Nephron progenitor cell (in vitro differentiated cells): Measurements from ENCODE around the gene ZMAT5.

ENCODE experiments used
- DNase-seq: peaks from one replicate; pipeline ENCODE4 v3.0.0; 2021
- H3K27ac Mint-ChIP-seq: 2 replicates; pipeline ENCODE4 v1.8.0; 2021; ENCODE audit warnings: mild to moderate bottlenecking, moderate library complexity, mixed read lengths
- H3K27me3 Mint-ChIP-seq: 2 replicates; pipeline ENCODE4 v1.8.0; 2021; ENCODE audit warnings: mild to moderate bottlenecking, low read depth, mixed read lengths; ENCODE audit not compliant: poor library complexity
- H3K36me3 Mint-ChIP-seq: 2 replicates; pipeline ENCODE4 v1.8.0; 2021; ENCODE audit warnings: low read depth, mixed read lengths
- H3K4me1 Mint-ChIP-seq: 2 replicates; pipeline ENCODE4 v1.8.0; 2021; ENCODE audit warnings: mixed read lengths
- H3K4me3 Mint-ChIP-seq: 2 replicates; pipeline ENCODE4 v1.8.0; 2021; ENCODE audit warnings: mild to moderate bottlenecking, moderate library complexity, mixed read lengths
- H3K9me3 Mint-ChIP-seq: 2 replicates; pipeline ENCODE4 v1.8.0; 2021; ENCODE audit warnings: mild to moderate bottlenecking, moderate library complexity, mixed read lengths
- CTCF ChIP-seq: fragments of 200-600 bp; sonication (generic); IDR thresholded peaks from 2 replicates; pipeline ENCODE4 v1.5.0; 2021; ENCODE audit warnings: antibody characterized with exemption

Gene ZMAT5

GRCh38 chr22:29710922-29711593 lies 55.7 kb downstream of the ZMAT5 start:
- DNase-seq = no peak
- Mint-ChIP-seq H3K27ac (no peak overlapping the region), H3K4me3 (no peak overlapping the region), H3K27me3 (peaks cover 84% of the 10 kb centered on the region), H3K36me3 (no peaks in the 10 kb centered on the region), H3K9me3 (no peaks in the 10 kb centered on the region), H3K4me1 (peaks cover 14% of the 10 kb centered on the region)
- TF ChIP-seq CTCF = no peak

DNA sequence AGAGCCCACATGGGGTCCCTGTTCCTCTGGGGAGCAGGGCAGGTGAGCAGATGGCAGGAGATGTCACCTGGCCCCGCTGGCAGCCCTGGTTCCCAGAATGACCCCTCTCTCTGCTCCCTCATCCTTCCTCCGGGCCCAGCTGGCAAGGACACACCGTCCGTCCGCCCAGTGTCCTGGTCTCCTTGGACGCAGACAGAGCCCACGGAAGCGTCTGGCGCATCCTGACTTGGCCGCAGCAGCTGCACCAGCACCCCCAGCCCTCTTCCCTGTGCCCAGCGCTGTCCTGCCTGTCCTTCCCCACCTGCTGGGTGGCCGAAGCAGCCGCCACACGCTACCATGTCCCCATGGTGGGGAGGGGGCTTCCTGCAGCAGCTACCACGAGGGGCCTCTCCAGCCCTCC lies 56.6 kb downstream of the ZMAT5 start:
- Mint-ChIP-seq H3K36me3 (no peaks in the 10 kb centered on the region), H3K27me3 (peaks cover 88% of the 10 kb centered on the region), H3K4me1 (peaks cover 16% of the 10 kb centered on the region), H3K9me3 (no peaks in the 10 kb centered on the region), H3K27ac (no peak overlapping the region), H3K4me3 (no peak overlapping the region)
- DNase-seq = no peak
- TF ChIP-seq CTCF = no peak

DNA sequence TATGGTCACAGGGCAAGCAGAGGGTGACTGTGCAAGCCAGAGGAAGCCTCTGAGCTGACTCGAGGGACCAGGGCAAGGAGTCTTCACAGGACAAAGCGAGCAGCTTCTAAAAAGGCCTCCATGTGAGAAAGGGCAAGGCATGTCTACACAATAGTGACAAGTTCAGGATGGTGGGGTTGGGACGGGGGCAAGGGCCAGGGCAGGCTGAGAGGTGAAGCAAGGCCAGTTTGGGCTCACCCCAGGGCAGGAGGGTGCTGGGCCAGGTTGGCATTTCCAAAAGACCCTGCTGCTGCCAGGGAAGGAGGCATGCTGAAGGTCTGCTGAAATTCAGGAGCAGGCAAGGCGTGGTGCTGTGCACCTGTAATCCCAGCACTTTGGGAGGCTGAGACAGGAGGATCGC lies 59.3 kb downstream of the ZMAT5 start:
- Mint-ChIP-seq H3K4me3 (no peak overlapping the region), H3K4me1 (peaks cover 30% of the 10 kb centered on the region), H3K9me3 (no peaks in the 10 kb centered on the region), H3K27me3 (peaks cover 91% of the 10 kb centered on the region), H3K27ac (no peak overlapping the region), H3K36me3 (no peaks in the 10 kb centered on the region)
- TF ChIP-seq CTCF = no peak
- DNase-seq = no peak

GRCh38 chr22:29707010-29707409 lies 59.8 kb downstream of the ZMAT5 start:
- no peak overlapping the region for H3K27ac Mint-ChIP-seq
- DNase-seq = no peak
- peaks cover 93% of the 10 kb centered on the region for H3K27me3 Mint-ChIP-seq
- H3K4me1 Mint-ChIP-seq = peaks cover 32% of the 10 kb centered on the region
- no peak overlapping the region for H3K4me3 Mint-ChIP-seq
- no peaks in the 10 kb centered on the region for H3K9me3 Mint-ChIP-seq
- no peak for TF ChIP-seq CTCF
- H3K36me3 Mint-ChIP-seq = no peaks in the 10 kb centered on the region

DNA sequence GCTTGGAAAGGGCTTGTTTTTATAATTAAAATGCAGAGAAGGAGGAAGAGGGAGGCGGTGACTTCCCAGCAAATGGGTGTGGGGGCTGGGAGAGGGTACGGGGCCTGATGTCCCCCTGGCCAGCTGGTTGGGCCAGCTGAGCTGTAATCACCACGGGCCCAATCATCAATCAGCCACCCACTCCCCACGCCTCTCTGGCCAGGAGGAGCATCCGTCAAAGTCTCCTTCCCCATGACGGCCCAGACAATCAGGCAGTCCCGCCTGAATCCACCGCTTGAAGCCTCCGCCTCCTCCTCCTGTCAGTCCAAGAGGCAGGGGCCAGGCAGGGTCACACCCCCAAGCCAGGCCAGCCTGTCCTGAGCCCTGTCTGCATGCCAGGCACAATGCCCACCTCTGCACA lies 60.3 kb downstream of the ZMAT5 start:
- H3K27me3 Mint-ChIP-seq = peaks cover 93% of the 10 kb centered on the region
- no peak overlapping the region for H3K27ac Mint-ChIP-seq
- H3K36me3 Mint-ChIP-seq = no peaks in the 10 kb centered on the region
- H3K4me3 Mint-ChIP-seq = no peak overlapping the region
- peaks cover 35% of the 10 kb centered on the region for H3K4me1 Mint-ChIP-seq
- DNase-seq = peak; percentile 55
- TF ChIP-seq CTCF = no peak
- no peaks in the 10 kb centered on the region for H3K9me3 Mint-ChIP-seq

DNA sequence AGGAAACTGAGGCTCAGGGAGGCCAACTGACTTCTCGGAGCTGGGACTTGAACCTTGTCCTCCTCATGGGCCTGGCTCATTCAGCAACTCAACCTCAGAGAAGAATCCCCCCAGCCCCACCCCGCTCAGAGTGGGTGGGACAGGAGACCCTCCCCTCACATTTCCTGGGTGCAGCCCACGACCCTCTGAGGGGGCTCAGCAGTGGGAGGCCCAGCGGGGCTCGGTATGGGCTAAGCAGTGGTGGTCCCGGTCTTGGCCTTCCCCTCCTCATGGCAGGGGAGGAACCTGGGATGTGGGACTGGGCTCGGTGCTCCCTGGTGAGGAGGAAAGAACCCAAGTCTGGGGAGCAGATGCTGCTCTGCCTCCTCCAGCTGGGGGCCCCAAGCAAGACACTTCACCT lies 61.2 kb downstream of the ZMAT5 start:
- H3K9me3 Mint-ChIP-seq = no peaks in the 10 kb centered on the region
- no peaks in the 10 kb centered on the region for H3K36me3 Mint-ChIP-seq
- peaks cover 38% of the 10 kb centered on the region for H3K4me1 Mint-ChIP-seq
- H3K27ac Mint-ChIP-seq = no peak overlapping the region
- no peak for DNase-seq
- H3K4me3 Mint-ChIP-seq = no peak overlapping the region
- H3K27me3 Mint-ChIP-seq = peaks cover 96% of the 10 kb centered on the region
- no peak for TF ChIP-seq CTCF
